HG03439 (cell line): ENCODE results near the gene METTL9.
"Not testable (repeated sequence)": the region's sequence is repeated elsewhere in the genome, so short reads cannot be mapped to it uniquely, and the experiment has no call there.

Source experiments
- ATAC-seq: cut with Tn5 transposase; IDR thresholded peaks from one replicate; pipeline ENCODE4 v1.9.1; 2021; ENCODE audit warnings: mild to moderate bottlenecking, moderate library complexity; ENCODE audit not compliant: unreplicated experiment

METTL9 gene

DNA sequence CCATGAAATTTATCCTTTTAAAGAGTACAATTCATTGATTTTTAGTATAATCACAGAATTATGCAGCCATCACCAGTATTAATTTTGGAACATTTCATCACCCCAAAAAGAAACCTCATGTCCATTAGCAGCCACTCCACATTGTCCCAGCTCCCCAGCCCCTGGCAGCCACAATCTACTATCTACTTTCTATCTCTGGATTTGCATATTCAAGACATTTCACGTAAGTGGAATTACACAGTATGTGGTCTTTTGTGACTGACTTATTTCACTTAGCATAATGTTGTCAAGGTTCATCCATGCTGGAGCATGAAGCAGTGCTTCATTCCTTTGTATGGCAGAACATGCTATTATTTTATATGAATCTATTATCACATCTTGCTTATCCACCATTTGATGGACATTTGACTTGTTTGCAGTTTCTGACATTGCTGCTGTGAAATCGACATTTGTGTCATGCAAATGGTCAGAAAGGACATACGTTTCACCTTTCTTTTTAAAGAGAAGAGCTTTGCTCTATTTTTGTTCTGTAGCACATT, 10.7 kb downstream of the METTL9 start:
- no peak for ATAC-seq

DNA sequence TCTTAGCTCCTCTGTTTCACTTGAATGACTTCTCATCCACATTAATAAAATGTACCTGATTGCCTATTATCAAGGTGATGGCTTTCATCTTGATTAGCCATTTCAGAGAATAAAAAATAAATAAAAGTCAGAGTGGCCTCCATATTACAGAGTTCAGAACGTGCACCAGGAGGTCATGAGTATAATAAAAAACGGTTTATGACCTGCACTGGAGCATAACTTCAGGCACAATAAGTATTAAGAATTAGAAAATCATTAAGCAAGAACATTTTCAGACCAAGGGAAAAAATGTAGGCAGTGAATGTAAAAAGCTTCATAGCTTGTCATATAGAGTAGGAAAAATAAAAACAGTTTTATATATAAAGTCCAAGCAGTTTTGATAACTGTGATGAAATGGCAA, 11.4 kb downstream of the METTL9 start:
- ATAC-seq: no peak

DNA sequence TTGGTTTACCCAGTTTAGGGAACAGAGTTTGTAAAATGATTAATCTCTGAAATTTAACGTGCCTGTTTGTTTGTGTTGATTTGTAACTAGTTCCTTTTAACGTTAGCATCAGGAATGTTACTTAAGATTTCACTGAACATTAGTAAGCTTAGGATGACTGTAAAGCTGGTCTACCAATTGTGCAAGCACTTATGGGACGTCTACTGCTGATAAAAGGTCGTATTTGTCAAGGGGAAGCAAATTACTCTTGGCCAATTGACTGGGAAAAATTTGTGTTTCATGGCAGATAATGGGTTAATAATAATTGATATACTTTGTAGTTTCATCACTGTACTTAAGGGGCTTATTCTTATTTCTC, 11.8 kb downstream of the METTL9 start:
- no peak for ATAC-seq

DNA sequence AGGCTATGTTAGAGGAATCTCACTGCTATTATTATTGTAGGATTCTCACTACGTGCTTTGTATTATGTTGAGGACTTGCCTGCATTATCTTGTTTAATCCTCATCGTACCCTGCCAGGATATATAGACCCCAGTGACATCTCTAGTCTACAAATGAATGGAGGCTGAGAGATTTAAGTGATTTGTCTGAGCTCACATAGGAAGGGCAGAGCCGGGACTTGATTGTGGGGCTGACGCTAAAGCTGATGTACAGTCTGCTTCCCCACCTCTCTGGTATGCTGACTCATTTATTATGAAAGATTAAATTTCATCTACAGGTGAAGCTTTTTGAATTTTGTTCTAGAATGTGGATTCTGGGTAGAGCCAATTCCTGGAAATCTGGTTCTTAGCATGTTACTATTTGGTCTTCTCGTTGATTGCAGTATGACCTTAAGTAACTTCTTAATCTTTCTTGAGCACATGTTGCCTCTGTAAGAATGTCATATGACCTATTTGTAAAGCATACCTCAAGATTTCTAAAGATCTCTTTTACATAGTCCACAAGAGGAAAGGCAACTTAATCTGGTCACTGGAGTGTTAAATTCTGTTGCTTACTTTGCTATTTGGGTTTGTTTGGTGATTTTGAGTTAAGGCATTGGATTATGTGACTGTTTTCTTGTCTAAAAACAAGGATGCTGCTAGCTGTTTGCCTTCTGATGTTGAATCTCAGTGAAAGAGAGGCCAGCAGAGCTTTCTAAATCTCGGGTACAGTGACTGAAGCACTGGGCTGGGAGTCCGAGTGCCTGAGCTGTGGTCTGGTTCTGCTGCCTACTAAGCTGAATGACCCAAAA, 12.4 kb downstream of the METTL9 start:
- ATAC-seq: no peak

DNA sequence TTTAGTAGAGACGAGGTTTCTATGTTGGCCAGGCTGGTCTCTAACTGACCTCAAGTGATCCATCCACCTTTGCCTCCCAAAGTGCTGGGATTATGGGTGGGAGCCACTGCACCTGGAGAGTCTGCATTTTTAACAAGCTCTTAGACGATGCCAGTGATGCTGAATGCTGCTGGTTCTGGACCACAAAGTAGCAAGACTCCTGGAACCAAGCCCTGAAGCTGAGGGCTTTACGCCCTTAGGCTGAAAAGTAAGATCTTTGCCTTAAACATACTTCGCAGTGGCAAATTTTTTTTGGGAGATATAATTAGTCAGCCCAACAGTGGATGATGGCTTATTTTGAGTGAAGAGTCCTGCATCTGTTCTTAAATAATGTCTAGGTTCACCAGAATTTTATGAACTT, 14.0 kb downstream of the METTL9 start:
- ATAC-seq: no peak

DNA sequence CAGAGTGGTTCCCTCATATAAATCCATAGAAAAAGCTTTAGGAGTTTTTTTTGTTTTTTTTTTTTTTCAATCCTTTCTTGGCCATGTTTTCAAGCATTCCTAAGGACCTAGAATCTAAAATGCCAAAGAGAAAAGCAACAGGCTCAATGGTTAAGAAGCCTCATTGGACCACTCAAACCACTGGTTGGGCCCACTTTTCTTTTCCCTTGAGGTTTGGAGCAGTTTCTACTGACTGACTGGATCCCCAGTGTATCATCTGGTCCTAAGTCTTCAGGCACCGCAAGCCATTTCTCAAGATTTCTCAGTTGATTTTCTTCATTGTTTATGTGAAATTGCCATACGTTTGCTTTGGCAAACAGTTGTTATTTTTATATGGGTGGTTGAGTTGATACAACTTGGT, 14.4 kb downstream of the METTL9 start:
- no peak for ATAC-seq

DNA sequence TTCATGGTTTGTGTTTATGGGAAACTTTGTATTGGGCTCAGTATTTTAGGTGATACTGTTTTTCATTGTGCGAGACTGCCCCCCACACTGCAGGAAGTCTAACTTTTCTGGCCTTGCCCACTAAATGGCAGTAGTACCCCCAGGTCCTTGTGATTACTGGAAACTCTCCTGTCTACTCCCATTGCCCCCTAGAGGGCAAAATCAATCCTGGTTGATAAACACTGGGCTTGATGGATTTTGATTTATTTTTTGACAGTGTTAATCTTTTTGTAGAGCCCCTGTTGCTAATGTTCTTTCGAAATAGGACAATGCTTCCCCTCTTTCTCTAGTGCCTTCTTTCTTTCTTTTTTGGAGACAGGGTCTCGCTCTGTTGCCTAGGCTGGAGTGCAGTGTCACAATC, 15.5 kb downstream of the METTL9 start:
- ATAC-seq: no peak

DNA sequence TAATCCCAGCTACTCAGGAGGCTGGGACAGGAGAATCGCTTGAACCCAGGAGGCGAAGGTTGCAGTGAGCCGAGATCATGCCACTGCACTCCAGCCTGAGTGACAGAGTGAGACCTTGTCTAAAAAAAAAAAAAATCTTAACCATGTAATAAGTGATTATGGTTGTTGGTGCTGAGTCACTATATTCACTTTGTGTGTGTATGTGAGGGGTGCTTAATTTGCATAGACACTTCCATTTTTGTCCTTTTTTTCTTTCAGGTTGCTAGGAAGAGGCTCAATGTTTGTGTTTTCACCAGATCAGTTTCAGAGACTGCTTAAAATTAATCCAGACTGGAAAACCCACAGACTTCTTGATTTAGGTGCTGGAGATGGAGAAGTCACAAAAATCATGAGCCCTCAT, 18.2 kb downstream of the METTL9 start:
- no peak for ATAC-seq

DNA sequence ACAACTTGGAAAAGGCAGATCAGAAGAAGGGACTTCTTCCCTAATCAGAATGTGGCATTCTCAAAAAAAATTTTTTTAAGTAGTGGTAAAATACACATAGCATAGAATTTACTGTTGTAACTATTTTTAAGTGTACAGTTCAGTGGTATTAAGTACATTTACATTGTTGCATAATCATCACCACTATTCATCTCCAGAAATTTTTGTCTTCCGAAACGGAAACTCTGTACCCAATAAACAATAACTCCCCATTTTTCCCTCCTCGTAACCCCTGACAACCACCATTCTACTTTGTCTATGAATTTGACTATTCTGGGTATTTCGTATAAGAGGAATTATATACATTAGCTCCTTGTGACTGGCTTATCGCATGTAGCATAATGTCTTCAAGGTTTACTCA, 18.9 kb downstream of the METTL9 start:
- ATAC-seq: no peak

DNA sequence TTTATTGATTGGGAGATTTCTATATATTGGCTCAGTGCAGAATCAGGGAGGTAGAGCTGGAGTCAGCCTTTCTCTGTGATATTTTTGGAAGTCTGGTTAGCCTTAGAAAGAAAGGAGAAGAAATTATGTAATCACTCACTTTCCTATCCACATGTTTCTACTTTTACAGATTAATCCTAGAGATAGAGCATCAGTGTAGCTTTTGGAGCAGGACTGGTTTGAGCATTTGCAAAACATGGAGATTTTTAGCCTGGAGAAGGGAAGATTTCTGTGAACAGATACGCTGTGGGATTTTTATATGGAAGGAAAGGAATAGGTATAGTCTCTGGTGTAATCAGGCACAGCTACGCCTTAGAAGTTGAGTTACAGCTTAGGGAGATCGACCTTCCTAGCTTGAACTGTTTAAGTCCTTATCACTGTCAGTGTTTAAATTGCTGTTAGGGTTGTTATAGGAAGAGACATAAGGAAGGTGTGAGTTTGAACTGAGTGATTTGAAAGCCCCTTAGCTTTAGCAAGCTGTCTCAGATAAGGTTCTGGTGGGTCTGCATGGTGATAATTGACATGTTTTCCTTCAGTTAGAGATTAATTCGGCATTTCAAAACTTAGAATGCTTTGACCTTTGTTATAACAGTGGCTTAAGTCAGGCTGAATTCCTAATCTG, 20.5 kb downstream of the METTL9 start:
- ATAC-seq: no peak

DNA sequence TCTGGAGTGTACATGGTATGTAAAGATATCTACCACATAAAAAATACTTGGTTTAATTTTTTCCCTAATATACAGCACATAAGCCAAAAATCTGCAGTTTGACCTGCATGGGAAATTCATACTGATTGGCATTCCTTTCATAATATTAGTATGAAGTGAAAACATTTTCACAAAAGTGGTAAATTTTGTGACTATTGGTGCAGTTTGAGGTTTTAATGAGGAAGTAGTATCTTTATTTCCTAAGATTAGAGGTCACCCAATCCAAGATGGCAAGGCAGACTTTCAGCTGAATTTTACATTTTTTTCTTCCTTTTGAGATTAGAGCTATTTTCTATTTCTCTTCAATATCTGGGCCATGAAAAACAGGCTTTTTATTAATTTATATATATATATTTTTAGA, 21.2 kb downstream of the METTL9 start:
- no peak for ATAC-seq

DNA sequence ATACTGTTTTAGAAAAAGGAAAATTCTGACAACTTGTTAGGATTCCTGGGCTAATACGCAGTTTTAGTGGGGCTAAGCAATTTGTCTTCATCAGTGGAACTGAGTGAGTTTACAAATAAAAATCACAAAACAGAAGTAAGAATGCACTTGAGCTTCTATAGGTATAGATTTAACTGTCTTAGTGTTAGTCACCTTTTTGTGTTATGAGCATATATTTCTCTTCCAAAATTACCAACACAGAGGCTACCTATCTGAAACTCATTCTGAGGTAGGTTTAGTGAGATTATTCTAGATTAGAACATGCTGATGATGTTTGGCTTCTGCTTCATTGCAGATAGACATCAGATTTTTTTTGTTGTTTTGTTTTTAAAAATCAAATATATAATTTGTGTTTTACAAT, 23.2 kb downstream of the METTL9 start:
- no peak for ATAC-seq

DNA sequence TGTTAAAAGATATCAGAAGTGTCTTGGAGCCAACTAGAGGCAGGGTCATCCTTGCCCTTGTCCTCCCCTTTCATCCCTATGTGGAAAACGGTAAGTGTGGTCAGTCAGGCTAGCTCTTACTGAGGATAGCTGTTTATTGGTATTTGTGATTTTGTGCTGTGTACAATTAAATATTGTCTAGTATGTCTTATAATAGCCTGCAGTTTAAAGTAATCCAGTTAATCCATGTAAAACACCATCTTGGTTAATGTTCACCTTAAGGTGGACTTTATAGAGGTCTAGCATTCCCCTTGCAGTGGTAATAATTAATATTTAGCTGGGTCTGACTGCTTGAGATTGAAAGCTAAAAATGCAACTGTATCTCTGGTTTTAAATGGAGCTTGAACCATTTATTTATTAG, 25.6 kb downstream of the METTL9 start:
- no peak for ATAC-seq

DNA sequence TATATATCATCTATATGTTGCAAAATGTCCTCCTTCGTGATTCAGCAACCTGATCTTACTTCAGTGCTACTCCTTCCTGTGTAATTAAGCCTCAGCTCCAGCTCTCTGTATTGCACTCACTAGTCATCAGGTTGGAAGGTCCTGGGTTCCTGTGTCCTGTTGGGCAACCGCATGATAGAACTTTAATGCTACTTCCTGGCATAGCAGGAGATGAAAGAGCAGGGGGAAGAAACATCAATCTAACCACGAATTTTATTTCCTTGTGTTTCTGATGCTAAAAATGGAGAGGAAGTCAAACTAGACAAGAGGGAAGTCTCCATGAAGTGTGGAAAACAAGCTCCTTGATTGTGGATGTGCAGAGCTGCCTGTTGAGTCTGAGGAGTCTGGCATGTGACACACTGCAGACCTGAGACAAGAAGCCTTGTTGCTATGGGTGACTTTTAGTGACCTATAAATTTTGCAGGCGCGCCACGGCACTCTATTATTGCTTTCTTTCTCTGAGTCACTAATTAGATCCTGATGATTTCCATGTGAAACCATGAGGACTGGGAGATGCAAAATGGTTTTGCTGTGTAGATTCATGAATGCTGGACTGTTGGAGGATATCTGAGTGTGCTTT, 27.4 kb downstream of the METTL9 start:
- no peak for ATAC-seq

DNA sequence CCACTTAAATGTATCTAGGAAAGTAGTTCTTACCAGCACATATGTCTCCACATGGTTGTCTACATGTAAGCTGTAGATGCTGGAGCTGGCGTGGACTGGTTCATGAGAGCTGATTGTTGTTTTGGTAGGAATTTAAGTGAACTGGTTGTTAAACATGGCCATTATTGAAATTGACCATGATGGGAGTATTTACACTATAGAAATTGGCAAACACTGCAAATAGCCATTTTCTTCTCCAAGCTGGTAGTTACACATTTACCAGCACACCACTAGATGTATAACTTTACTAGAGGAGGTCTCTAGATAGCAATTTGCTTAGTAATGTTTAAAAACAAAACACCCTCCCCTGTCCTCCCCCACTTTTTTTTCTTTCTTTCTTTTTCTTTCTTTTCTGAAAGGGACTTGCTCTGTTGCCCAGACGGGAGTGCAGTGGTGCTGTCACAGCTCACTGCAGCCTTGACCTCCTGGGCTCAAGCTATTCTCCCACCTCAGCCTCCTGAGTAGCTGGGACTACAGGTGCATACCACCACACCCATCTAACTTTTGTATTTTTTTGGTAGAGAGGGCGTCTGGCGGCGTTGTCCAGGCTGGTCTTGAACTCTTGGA, 28.8 kb downstream of the METTL9 start:
- ATAC-seq: no peak

DNA sequence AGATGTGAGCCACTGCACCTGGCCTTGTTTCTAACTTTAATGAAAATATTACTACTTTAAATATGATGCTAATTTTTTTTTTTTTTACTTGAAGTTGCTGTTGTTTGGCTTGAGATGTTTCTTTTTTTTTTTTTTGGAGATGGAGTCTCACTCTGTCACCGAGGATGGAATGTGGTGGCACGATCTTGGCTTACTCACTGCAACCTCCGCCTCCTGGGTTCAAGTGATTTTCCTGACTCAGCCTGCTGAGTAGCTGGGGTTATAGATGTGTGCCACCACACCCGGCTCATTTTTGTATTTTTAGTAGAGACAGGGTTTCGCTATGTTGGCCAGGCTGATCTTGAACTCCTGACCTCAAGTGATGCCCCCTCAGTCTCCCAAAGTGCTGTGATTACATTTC, 29.4 kb downstream of the METTL9 start:
- no peak for ATAC-seq

DNA sequence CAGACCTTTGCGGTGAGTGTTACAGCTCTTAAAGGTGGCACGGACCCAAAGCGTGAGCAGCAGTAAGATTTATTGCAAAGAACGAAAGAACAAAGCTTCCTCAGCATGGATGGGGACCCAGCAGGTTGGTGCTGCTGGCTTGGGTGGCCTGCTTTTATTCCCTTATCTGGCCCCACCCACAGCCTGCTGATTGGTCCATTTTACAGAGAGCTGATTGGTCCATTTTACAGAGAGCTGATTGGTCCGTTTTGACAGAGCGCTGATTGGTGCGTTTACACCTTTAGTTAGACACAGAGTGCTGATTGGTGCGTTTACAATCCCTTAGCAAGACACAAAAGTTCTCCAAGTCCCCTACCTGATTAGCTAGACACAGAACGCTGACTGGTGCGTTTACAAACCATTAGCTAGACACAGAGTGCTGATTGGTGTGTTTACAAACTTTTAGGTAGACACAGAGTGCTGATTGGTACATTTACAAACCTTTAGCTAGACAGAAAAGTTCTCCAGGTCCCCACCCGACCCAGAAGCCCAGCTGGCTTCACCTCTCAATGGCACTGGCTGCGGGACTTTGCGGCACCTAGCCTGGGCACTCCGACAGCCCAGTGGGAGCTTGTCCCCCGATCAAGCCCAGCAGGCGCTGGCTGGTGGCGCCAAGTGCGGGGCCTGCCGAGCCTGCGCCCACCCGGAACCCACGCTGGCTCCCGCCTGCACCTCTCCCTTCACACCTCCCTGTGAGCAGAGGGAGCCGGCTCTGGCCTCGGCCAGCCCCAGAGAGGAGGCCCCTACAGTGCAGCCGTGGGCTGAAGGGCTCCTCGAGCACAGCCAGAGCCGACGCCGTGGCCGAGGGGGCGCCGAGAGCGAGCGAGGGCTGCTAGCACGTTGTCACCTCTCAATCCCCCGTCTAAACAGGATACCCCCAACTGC, 30.5 kb downstream of the METTL9 start:
- not testable (repeated sequence) for ATAC-seq

DNA sequence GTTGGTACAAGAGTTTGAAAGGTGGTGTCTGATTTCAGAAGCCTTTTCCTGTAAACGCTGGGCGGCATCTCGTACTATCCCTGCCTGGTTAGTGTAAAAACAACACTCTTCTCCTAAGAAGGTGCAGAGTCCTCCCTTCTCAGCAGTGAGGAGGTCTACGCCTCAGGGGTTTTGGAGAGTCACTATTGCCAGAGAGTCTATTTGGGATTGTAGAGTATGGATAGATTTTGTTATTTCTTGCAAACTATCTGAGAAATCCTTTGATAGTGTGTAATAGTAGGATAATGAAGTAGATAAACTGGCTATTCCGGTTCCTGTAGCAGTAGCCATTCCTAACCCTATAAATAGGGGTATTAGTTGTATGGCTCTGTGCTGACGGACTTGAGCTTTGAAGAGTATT, 31.5 kb downstream of the METTL9 start:
- ATAC-seq: not testable (repeated sequence)

DNA sequence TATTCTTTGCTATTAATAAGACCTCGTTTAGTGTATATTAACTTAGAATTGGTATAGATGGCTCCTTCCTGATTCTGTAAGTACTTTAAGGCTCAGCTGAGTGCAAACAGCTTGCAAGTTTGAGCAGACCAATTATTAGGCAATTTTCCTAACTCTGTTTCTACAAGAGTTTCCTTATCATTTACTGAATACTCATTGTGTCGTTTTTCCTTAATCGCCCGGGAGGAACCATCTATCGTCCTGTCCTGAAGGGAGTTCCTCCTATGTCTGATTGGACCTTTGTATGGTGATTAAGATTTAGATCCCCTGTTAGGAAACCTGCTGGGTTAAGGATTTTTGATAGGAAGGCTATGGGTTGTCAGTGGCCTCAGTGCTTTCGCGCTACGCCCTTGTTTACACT, 32.0 kb downstream of the METTL9 start:
- not testable (repeated sequence) for ATAC-seq

DNA sequence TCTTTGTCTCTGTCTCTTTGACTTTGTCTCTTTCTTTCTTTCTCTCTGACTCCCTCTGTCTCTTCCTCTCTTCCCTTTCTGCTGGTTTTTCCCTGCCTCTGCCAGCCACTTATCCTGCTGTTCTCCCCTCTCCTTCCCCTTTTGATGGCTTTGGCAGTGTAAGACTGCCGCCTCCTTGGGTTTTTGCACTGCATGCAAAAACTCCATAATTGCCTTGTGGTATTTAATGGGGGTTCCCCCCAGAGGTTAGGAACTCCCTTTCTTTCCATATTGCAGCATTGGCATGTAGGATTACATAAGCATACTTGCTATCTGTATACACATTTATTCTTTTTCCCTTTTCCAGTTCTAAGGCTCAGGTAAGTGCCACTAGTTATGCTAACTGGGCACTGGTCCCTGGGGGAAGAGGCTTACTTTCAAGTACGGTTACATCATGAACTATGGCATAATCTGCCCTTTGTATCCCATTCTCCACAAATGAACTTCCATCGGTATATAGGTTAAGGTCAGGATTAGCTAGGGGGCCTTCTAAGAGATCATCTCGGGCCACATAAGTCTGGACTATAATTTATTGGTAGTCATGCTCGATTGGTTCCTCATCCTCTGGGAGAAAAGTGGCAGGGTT, 32.7 kb downstream of the METTL9 start:
- ATAC-seq: not testable (repeated sequence)
